GM19438 (cell line): ENCODE measurements around the gene KRTAP21-3.
"Not testable (repeated sequence)": the region's sequence is repeated elsewhere in the genome, so short reads cannot be mapped to it uniquely, and the experiment has no call there.

ENCODE experiments used
- ATAC-seq: cut with Tn5 transposase; IDR thresholded peaks from one replicate; pipeline ENCODE4 v1.9.1; 2021; ENCODE audit warnings: low read depth; ENCODE audit not compliant: unreplicated experiment

KRTAP21-3 gene, protein sequence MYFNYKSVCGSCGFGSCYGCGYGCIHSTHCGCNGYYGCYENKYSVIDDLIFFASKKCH

DNA sequence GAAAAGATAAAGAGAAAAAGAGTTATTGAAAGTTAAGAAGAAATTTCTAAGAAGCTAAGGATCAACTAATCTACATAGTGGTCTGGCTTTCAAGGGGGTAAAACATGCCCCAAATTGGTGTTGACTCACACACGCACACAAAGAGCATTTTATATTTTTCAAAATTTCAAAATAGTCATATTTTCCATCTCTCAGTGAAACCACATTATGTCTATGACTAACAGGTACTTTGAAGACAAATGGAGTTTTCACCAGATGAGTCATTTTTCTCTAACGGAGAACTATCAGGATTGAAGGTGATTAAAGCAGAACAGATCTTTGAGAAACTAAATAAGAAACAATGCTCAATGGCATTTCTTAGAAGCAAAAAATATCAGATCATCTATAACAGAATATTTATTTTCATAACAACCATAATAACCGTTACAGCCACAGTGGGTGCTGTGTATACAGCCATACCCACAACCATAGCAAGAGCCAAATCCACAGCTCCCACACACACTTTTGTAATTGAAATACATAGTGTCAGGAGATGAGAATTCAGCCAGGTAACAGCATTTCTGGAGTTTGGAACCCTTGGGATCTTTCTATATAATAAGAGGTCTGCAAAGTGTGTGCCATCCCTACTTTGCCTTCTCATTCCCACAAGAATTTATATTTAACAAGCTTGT lies at the start of gene KRTAP21-3:
KRTAP21-3 (minus strand) TSS at position 539 of the 671 bp plus-strand sequence; CDS start at position 521, 18 bp downstream.
- ATAC-seq, result no peak

DNA sequence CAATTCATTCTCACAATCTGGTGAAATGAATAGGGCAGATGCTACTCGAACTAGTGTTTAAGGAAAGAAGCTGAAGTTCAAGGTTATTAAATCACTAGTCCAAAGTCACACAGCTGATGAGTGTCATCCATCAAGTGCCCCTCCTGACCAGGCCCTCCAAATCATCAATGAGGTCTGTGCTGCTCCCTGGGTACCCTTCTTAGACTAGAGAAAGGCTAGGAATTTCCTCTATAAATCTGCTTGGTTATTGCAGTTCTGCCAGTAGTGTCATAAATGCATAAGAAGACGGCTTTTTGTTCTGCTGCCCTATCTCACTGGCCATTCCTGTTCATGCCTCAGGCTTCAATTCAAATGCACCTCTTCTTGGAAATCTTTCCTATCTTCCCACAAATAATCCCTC lies 42.2 kb upstream of the KRTAP21-3 start:
- ATAC-seq, result no peak

DNA sequence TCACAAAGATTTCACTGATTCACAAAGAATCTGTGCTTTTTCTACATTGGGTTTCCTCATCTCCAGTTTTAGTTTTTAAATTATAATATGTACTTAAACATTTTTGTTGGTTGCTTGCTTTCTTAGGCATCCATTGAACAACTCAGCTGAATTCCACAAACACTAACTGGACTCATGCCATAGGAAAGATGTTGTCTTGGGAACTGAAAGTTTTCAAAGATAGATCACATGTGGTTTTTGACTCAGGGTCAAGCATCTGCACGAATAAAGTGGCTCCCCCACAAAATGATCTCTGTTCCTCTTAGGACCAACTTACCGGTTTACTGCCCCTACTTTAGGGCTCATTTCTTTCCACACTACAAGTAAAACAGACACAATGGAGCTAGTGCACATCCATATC lies 39.7 kb upstream of the KRTAP21-3 start:
- no peak for ATAC-seq

DNA sequence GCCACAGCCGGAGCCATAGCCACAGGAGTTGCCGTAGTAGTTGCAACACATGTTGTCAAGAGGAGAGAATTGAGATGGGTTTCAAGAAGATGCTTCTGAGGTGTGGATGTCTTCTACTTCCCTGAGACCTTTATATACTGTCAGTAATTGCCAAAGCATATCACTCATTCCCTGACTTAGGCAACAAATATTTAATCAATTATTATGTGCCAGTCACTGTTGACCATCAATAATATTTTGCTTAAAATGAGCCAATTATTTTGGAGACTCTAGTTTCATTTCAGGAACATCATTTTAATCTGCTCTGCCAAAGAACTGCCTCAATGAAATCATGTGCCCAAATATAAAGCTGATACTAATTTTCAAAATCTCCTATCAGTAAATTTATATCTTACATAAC lies 36.8 kb upstream of the KRTAP21-3 start, which contains the start of gene KRTAP21-1:
KRTAP21-1 (minus strand) TSS at position 101 of the 400 bp plus-strand sequence; CDS start at position 51, 50 bp downstream.
- not testable (repeated sequence) for ATAC-seq

DNA sequence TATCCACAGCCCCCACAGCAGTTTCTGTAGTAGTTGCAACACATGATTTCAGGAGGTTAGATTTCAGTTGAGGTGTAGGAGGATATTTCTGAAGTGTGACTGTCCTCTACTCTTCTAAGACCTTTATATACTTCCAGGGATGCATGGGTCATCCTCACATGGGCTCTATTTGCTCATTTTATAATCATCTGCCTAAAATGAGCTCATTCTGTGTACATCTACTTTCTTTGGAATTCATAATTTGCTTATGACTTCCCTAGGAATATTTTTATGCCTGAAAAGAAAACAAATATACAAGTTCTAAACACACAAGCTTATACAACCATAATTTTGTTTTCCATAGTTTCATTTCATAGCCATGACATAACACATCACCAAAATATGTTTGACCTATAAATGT lies 28.6 kb upstream of the KRTAP21-3 start, which contains the start of gene KRTAP21-2:
KRTAP21-2 (minus strand) TSS at position 101 of the 400 bp plus-strand sequence; CDS start at position 44, 57 bp downstream.
- ATAC-seq, result no peak

DNA sequence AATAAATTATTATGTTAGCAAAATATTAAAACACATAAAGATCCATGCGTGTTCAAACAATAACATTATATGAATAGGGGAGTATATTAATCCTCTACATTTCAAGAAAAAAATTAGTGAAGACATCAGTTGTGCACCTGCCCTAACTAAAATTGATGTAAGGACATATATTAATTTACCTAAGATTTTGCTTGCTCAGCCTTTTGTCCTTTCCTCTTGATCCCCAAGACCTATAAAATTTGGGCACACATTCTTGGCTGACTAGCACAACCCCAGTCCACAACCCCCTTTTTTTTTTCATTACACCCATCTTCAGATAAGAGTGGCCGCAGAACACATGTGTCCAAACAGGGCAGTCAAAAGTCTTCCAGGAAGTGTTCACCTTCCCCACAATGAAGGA lies 21.9 kb upstream of the KRTAP21-3 start:
- ATAC-seq, result no peak

DNA sequence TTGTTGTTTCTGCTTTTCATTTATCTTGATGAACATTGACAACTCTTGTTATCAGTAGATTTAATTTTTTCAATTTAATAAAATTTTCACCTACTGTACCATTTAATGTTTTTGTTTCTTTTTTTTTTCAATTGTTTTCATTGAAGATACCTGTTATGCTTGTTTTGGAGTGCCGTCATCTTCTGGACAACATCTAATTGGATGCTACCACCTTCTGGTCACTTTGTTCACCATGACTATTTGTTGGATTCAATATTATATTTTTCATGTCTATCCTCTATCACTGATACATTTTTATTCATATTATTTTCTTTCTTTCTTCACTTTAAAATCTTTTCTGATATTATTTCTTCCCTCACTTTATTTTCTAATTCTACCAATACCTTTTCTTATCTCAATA lies 14.4 kb upstream of the KRTAP21-3 start:
- no peak for ATAC-seq

DNA sequence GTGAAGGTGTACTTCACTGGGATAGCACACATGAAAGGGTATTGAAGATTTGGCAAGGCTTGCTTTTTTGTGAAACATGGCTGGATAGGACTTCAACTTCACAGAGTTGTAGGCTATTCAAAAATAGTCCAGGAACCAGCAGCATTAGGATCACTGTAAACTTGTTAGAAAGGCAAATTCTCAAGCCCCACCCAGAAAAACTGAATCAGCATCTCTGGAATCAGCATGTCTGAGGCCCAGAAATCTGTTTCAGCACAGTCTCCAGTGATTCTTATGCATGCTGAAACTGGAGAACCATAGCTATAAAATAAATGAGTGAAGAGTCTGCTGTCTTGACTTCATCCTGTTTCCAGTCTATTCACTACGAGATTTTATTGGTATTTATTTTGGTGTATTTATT lies 8.1 kb upstream of the KRTAP21-3 start:
- no peak for ATAC-seq

DNA sequence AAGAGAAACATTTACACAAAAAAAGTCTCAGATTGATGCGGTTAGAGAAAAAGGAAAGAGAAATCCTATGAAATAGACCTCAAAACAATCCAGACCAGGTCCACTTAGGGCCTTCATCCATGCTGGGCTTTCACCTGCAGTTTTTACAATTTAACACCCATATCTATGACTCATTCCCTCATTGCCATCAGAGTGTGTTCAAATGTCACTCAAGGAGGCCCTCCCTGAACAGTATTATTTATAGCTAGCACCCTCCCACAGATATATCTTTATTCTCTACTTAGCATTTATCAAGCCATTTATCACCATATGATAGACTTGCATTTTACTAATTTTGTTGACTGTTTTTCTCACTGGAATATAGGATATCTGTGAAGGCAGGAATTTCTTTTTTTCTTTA lies 824 bp upstream of the KRTAP21-3 start:
- no peak for ATAC-seq

DNA sequence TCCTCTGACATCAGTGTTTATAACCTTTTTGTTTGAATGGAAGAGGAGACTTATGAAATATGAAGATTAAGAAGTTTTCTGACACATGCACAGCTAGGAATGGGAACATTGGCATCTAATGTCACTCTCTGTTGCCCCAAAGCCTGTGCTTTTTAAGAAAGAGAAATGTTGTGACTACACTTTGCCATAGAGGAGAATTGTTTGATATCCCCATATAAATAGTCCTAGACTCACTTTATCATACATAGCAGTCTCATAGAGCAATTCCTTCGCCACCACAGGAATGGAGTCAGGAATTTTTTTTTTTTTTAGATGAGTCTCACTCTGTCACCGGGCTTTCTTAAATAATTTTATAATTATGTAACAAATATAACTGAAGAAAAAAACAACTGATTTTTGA lies 1.5 kb downstream of the KRTAP21-3 start:
- ATAC-seq, result no peak

DNA sequence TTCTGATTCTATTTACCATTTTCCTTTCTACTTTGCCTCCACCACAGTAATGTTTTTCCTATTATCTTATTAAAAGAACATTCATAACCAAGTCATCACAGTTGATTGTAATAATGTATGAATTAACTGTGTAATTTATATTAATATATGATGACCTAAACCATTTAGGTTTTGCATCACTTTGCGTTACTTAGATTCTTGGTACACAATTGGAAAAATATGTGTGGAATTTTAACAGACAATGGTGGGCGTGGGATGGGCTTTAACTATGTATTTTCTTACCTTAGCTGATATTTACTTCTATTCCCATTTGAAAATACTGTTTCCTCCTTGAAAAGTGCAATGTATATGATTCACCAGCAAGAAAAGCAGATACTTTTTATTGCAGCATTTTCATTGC lies 3.6 kb downstream of the KRTAP21-3 start:
- no peak for ATAC-seq

DNA sequence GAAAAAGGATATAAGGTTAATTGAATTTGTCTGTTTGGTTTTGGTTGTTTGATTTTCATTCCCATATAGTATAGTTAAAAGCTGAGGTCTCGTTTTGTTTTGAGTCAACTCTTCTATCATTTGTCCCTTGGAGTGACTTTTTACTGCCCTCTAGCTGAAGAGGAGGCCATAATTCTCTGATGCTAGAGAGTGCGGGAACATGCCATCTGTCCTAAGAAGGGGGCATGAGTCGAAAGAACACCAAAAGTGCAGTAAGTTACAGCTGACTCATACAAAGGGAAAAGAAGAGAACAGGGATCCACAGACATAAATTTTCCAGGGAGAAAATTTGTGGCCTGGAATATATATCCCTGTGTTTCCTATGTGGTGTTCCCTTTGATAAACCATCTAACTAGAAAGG lies 4.1 kb downstream of the KRTAP21-3 start:
- ATAC-seq, result no peak

DNA sequence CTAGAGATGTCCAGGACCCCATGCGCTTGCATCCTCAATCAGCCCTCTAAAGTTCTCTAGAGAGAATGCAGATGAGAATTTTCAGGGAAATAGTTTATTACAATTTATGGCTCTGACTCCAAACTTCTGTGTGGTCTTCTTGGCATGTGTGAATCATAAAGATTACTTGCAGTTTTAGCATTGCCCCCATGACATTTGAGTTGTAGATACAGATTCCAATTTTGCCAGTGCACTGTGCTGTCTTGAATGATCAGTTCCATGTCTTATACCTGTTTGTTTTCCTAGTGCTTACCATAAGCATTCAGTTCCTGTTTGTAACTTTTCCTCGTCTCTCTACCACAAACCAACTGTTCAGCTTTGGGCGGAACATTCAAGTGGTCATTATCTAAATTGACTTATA lies 4.8 kb downstream of the KRTAP21-3 start:
- ATAC-seq, result no peak

DNA sequence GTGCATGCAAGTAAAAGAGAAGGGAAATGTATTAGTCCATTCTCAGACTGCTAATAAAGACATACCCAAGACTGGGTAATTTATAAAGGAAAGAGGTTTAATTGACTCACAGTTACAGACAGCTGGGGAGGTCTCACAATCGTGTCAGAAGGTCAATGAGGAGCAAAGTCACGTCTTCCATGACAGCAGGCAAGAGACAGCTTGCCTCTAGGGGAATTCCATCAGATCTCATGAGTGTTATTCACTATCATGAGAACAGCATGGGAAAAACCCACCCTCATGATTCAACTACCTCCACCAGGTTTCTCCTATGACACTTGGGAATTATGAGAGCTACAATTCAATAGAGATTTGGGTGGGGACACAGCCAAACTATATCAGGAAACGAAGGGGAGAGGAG lies 8.1 kb downstream of the KRTAP21-3 start:
- ATAC-seq, result no peak

DNA sequence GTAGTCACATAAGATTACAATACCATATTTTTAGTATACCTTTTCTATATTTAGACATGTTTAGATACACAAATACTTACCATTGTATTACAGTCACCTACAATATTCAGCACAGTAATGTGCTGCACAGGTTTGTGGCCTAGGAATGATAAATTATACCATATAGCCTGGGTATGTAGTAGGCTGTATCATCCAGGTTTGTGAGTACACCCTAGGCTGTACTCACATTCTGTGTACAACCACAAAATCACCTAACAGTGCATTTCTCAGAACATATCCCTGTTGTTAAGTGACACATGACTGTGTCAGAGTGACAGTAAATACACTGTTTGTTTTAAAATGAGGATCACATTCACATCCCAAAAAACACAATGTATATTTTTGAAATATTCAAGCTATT lies 11.2 kb downstream of the KRTAP21-3 start:
- ATAC-seq, result no peak

DNA sequence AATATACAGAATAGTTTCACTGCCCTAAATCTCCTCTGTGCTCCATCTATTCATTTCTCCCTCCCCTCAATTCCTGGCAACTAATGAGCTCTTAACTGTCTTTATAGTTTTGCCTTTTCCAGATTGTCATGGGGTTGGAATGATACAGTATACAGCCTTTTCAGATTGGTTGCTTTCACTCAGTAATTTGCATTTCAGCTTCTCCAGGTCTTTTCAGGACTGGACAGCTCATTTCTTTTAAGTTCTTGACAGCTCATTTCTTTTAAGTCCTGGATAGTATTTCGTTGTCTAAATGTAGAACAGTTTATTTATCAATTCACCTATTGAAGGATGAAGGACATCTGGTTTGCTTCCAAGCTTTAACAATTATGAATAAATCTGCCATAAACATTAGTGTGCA lies 22.6 kb downstream of the KRTAP21-3 start:
- ATAC-seq, result no peak

DNA sequence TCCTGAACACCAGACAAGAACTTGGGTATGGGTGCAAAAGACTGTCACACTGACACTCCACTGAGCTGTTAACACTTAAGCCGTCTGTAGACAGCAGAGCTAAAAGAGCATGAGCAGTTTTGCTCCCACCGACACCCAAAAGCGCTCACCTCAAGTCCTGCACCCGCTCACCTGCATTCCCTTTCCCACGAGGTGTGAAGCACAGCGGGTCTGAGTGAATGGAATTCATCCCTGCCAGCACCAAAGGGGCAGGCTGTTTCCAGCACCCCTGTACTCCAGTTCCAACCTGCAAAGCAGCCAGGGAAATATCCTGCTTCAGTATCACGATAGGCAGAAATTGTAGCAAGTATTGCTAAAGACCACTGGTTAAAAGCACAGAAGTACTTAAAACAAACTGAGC lies 28.8 kb downstream of the KRTAP21-3 start:
- ATAC-seq, result no peak

DNA sequence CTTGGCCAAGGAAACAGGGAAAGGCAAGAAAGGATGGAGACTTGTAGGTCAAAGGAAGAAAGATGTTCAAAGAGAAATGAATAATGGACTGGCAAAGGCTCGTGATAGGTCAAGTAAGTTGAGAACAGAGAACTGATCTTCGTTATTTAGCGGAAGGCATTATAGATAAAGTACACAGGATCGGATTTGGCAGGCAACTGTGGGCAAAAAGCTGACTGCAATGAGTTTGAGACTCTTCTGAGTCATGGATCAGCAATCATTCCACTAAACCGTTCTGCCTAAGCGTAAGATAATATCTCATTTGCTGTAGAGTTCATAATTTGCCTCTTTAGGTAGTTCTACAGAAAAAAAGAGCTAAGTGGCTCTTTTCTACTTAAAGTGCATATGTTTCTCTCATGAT lies 34.1 kb downstream of the KRTAP21-3 start:
- ATAC-seq, result no peak

DNA sequence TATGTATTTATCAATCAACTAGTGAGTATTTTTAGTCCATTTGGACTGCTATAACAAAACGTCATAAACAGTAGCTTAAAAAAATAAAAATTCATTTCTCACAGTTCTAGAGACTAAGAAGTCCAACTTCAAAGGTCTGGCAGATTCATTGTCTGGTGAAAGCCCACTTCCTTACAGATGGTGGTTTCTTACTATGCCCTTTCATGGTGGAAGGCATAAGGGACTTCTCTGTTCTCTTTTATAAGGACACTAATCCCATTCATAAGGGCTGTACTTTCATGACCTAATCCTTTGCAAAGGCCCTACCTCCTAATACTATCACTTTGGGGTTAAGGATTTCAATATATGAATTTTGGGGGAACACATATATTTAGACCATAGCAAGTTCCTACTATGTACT lies 38.0 kb downstream of the KRTAP21-3 start:
- ATAC-seq, result no peak

DNA sequence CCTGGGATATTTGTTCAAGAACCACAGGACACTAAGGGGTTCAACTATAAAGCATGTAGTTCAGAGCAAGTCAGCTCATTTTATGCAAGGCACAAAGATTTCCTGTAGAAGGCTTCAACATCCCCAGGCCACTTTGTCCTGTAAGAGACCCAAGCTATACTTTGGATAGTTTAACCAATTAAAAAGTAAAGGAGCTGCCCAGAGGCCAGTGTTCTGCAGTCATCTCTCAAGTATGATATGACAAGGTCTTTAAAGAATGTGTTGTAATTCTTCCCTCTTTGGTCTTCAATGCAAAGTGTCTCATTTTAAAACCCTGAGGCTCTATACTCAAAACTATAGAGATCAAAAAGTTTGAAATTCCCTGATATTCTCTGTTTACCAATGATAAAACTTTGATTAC lies 41.8 kb downstream of the KRTAP21-3 start:
- no peak for ATAC-seq

DNA sequence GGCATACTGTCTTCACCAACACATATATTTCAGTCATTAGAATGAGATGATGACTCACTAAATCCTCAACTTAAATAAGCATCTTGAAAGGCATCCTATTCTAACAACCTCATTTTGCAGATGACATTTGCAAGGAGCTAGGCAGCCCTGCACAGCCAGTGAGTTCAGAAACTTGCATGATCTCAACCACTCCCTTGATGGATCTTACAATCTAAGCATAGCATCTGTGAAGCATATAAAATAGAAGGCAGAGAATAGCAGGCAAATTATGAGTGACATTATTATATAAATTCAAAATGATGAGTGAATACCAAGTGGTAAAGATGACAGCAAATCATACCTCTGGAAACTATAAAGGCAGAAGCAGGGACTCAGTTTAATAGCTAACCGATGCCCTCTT lies 44.3 kb downstream of the KRTAP21-3 start:
- ATAC-seq, result no peak

DNA sequence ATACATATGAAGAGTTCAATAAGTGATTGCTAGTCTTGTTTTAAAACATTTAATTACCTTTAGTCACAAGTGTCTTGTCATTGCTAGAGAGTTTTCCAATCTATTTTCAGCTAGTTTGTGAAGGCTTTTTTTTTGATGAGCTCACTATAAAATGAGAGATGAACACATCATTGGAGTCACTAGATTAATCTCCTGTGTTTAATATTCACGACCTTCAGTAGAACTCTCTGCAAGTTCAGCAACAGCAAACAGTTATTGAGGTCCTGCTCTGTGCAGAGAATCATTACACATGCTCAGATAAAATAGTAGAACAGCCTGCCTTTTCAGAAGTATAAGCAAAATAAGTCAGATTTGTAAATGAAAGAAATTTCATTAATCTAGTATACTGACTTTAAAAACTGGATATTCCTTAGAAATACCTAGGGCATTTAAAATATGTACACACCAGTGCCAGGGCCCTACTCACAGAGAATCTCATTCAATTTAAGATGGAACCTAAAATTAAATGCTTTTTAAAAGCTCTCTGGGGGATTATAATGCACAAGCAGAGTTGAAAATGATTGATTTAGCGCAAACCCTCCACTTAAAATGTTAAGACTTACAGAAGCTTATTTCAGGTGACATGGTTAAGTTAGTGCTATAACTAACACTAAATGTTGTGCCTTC lies 45.5 kb downstream of the KRTAP21-3 start:
- no peak for ATAC-seq
